HUES64 (cell line): ENCODE data around the gene DUSP14.
"Not testable (repeated sequence)": the region's sequence is repeated elsewhere in the genome, so short reads cannot be mapped to it uniquely, and the experiment has no call there.

Source experiments
- H3K27ac ChIP-seq: 2 replicates; pipeline ENCODE4 v1.7.0; 2013; ENCODE audit warnings: low read depth, low read length, inconsistent platforms
- H3K27me3 ChIP-seq: 2 replicates; pipeline ENCODE4 v1.6.1; 2013; ENCODE audit warnings: mild to moderate bottlenecking, low read length; ENCODE audit not compliant: insufficient read depth
- H3K36me3 ChIP-seq: 2 replicates; pipeline ENCODE4 v1.6.1; 2013; ENCODE audit warnings: mild to moderate bottlenecking, low read length; ENCODE audit not compliant: insufficient read depth
- H3K4me1 ChIP-seq: 2 replicates; pipeline ENCODE4 v1.6.1; 2013; ENCODE audit warnings: mild to moderate bottlenecking, low read length, moderate library complexity; ENCODE audit not compliant: insufficient read depth
- H3K4me3 ChIP-seq: 2 replicates; pipeline ENCODE4 v1.5.1; 2013; ENCODE audit warnings: mild to moderate bottlenecking, low read length, moderate library complexity
- H3K9ac ChIP-seq: 2 replicates; pipeline ENCODE4 v1.6.1; 2013; ENCODE audit warnings: mild to moderate bottlenecking, low read depth, low read length
- H3K9me3 ChIP-seq: 2 replicates; pipeline ENCODE4 v1.6.1; 2013; ENCODE audit warnings: low read depth, low read length; ENCODE audit not compliant: insufficient read depth
- WGBS: fragments of 150-250, 120-280 bp; methylation state at CpG from one replicate; pipeline ENCODE4 v1.1.7; 2013; ENCODE audit warnings: missing lambda C conversion rate; 5-methylcytosine and 5-hydroxymethylcytosine counted together

The DUSP14 gene

GRCh38 chr17:37502009-37502936 lies 12.6 kb downstream of the DUSP14 start:
- H3K4me3 ChIP-seq = no peak overlapping the region
- no peak overlapping the region for H3K27ac ChIP-seq
- H3K4me1 ChIP-seq = no peaks in the 10 kb centered on the region
- no peak overlapping the region for H3K9ac ChIP-seq
- 94% methylated on average over 9 of the region's 10 CpGs for WGBS
- H3K27me3 ChIP-seq = no peaks in the 10 kb centered on the region
- no peaks in the 10 kb centered on the region for H3K9me3 ChIP-seq
- H3K36me3 ChIP-seq = no peaks in the 10 kb centered on the region

DNA sequence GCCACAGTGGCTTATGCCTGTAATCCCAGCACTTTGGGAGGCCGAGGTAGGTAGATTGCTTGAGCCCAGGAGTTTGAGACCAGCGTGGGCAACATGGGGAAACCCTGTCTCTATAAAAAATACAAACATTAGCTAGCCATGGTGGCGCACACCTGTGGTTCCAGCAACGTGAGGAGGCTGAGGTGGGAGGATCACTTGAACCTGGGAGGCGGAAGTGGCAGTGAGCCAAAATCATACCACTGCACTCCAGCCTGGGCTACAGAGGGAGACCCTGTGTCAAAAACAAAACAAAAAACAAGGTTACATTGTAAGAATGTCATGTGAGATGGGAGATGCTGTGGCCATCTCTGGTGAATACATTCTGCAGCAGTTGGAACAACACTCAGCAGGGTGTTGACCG lies 13.5 kb downstream of the DUSP14 start:
- Histone ChIP-seq H3K4me1 (no peaks in the 10 kb centered on the region), H3K27me3 (no peaks in the 10 kb centered on the region), H3K27ac (no peak overlapping the region), H3K36me3 (no peaks in the 10 kb centered on the region), H3K4me3 (no peak overlapping the region), H3K9me3 (no peaks in the 10 kb centered on the region), H3K9ac (no peak overlapping the region)
- WGBS = 93% methylated on average over 6 of the region's 6 CpGs

- Histone ChIP-seq H3K9ac (no peak overlapping the region), H3K4me3 (no peak overlapping the region), H3K36me3 (no peaks in the 10 kb centered on the region), H3K27me3 (no peaks in the 10 kb centered on the region), H3K9me3 (no peaks in the 10 kb centered on the region), H3K27ac (no peak overlapping the region), H3K4me1 (no peaks in the 10 kb centered on the region)
- WGBS = 92% methylated on average over 3 of the region's 3 CpGs
Measured at GRCh38 chr17:37505333-37505732, 15.6 kb downstream of the DUSP14 start.

- no peaks in the 10 kb centered on the region for H3K36me3 ChIP-seq
- 73% methylated on average over 10 of the region's 10 CpGs for WGBS
- no peaks in the 10 kb centered on the region for H3K9me3 ChIP-seq
- H3K4me3 ChIP-seq = no peak overlapping the region
- no peaks in the 10 kb centered on the region for H3K27me3 ChIP-seq
- no peak overlapping the region for H3K27ac ChIP-seq
- no peaks in the 10 kb centered on the region for H3K4me1 ChIP-seq
- H3K9ac ChIP-seq = no peak overlapping the region
Measured at GRCh38 chr17:37506678-37507077, 17.0 kb downstream of the DUSP14 start.

GRCh38 chr17:37507111-37507510 lies 17.4 kb downstream of the DUSP14 start:
- H3K4me1 ChIP-seq = no peaks in the 10 kb centered on the region
- H3K27ac ChIP-seq = no peak overlapping the region
- no peak overlapping the region for H3K4me3 ChIP-seq
- WGBS = 93% methylated on average over 9 of the region's 9 CpGs
- no peaks in the 10 kb centered on the region for H3K27me3 ChIP-seq
- H3K36me3 ChIP-seq = peaks cover 3% of the 10 kb centered on the region
- H3K9me3 ChIP-seq = no peaks in the 10 kb centered on the region
- H3K9ac ChIP-seq = no peak overlapping the region

- H3K4me1 ChIP-seq = no peaks in the 10 kb centered on the region
- 95% methylated on average over 17 of the region's 17 CpGs for WGBS
- no peak overlapping the region for H3K4me3 ChIP-seq
- H3K9ac ChIP-seq = no peak overlapping the region
- H3K27me3 ChIP-seq = no peaks in the 10 kb centered on the region
- H3K27ac ChIP-seq = no peak overlapping the region
- H3K36me3 ChIP-seq = peaks cover 30% of the 10 kb centered on the region
- no peaks in the 10 kb centered on the region for H3K9me3 ChIP-seq
Measured at GRCh38 chr17:37510056-37510455, 20.4 kb downstream of the DUSP14 start.

- not testable (repeated sequence) for H3K4me1 ChIP-seq, H3K27ac ChIP-seq, H3K4me3 ChIP-seq, H3K9me3 ChIP-seq, H3K9ac ChIP-seq, H3K27me3 ChIP-seq
- WGBS = 94% methylated on average over 1 of the region's 1 CpG
- peaks cover 38% of the 10 kb centered on the region for H3K36me3 ChIP-seq
Measured at GRCh38 chr17:37511642-37512041, 22.0 kb downstream of the DUSP14 start.

- Histone ChIP-seq H3K27ac (no peak overlapping the region), H3K4me1 (no peaks in the 10 kb centered on the region)
Measured at GRCh38 chr17:37512442-37513068, 22.9 kb downstream of the DUSP14 start.

GRCh38 chr17:37513711-37514110 lies 24.0 kb downstream of the DUSP14 start:
- Histone ChIP-seq H3K9me3 (no peaks in the 10 kb centered on the region), H3K4me3 (no peak overlapping the region), H3K27ac (no peak overlapping the region), H3K4me1 (no peaks in the 10 kb centered on the region), H3K27me3 (no peaks in the 10 kb centered on the region), H3K9ac (no peak overlapping the region), H3K36me3 (peaks cover 57% of the 10 kb centered on the region)
- WGBS = 94% methylated on average over 10 of the region's 10 CpGs

More at GRCh38 chr17:37512442-37513068, 22.9 kb downstream of the DUSP14 start:
- Histone ChIP-seq H3K36me3 (peaks cover 46% of the 10 kb centered on the region), H3K4me3 (no peak overlapping the region), H3K9ac (no peak overlapping the region), H3K27me3 (no peaks in the 10 kb centered on the region), H3K9me3 (no peaks in the 10 kb centered on the region)
- WGBS = 92% methylated on average over 24 of the region's 24 CpGs

GRCh38 chr17:37516127-37516571 lies 26.5 kb downstream of the DUSP14 start:
- H3K4me3 ChIP-seq = no peak overlapping the region
- H3K27ac ChIP-seq = no peak overlapping the region
- H3K4me1 ChIP-seq = no peaks in the 10 kb centered on the region
- H3K9me3 ChIP-seq = no peaks in the 10 kb centered on the region
- 93% methylated on average over 6 of the region's 6 CpGs for WGBS
- peaks cover 75% of the 10 kb centered on the region for H3K36me3 ChIP-seq
- no peak overlapping the region for H3K9ac ChIP-seq
- H3K27me3 ChIP-seq = no peaks in the 10 kb centered on the region

GRCh38 chr17:37517881-37518280 lies 28.2 kb downstream of the DUSP14 start:
- WGBS = 95% methylated on average over 4 of the region's 4 CpGs
- Histone ChIP-seq H3K4me1 (no peaks in the 10 kb centered on the region), H3K27ac (no peak overlapping the region), H3K36me3 (peaks cover 65% of the 10 kb centered on the region), H3K9me3 (no peaks in the 10 kb centered on the region), H3K27me3 (no peaks in the 10 kb centered on the region), H3K4me3 (no peak overlapping the region), H3K9ac (no peak overlapping the region)
